SU-DHL-6 (cell line): ENCODE results near the gene IFI30.

ENCODE experiments used
- H2AFZ ChIP-seq: fragments of 200-600 bp; sonication (generic); 2 replicates; pipeline ENCODE4 v1.6.1; 2014; ENCODE audit warnings: low read depth, mild to moderate bottlenecking, moderate library complexity, mixed read lengths, antibody characterized with exemption, low read length; ENCODE audit not compliant: severe bottlenecking
- H3F3A ChIP-seq: fragments of 200-600 bp; shearing (Covaris generic); 2 replicates; pipeline ENCODE4 v1.6.0; 2016; ENCODE audit warnings: antibody characterized with exemption, mild to moderate bottlenecking; ENCODE audit not compliant: insufficient read depth
- H3K27ac ChIP-seq: fragments of 200-600 bp; sonication (generic); 2 replicates; pipeline ENCODE4 v1.5.1; 2016; ENCODE audit warnings: low read depth, mild to moderate bottlenecking, low read length, moderate library complexity, mixed read lengths
- H3K27me3 ChIP-seq: fragments of 200-600 bp; sonication (generic), shearing (Covaris generic); 2 replicates; pipeline ENCODE4 v1.6.0; 2014; ENCODE audit warnings: mild to moderate bottlenecking, low read length
- H3K36me3 ChIP-seq: fragments of 200-600 bp; sonication (generic); 2 replicates; pipeline ENCODE4 v1.6.1; 2014; ENCODE audit warnings: mild to moderate bottlenecking, low read length, mixed read lengths
- H3K4me2 ChIP-seq: fragments of 300-600, 200-600 bp; shearing (Covaris generic), sonication (generic); 2 replicates; pipeline ENCODE4 v1.6.0; 2014; ENCODE audit warnings: low read length, low read depth, mild to moderate bottlenecking; ENCODE audit not compliant: poor library complexity, severe bottlenecking
- H3K4me3 ChIP-seq: fragments of 200-600 bp; sonication (generic); 2 replicates; pipeline ENCODE4 v1.5.1; 2014; ENCODE audit warnings: antibody characterized with exemption, low read length, mild to moderate bottlenecking, mixed read lengths; ENCODE audit not compliant: insufficient read depth, poor library complexity, severe bottlenecking
- H3K79me2 ChIP-seq: fragments of 200-600 bp; sonication (generic); 2 replicates; pipeline ENCODE4 v1.6.1; 2014; ENCODE audit warnings: mild to moderate bottlenecking, low read length, moderate library complexity; ENCODE audit not compliant: insufficient read depth
- H3K9ac ChIP-seq: fragments of 200-600 bp; sonication (generic); 2 replicates; pipeline ENCODE4 v1.7.0; 2014; ENCODE audit warnings: mild to moderate bottlenecking, low read length
- H3K9me2 ChIP-seq: fragments of 200-600 bp; sonication (generic); replicated peaks from 2 replicates; pipeline ENCODE4 v1.6.1; 2014; ENCODE audit warnings: low read length; ENCODE audit not compliant: insufficient read depth
- H3K9me3 ChIP-seq: fragments of 200-600 bp; sonication (generic); 2 replicates; pipeline ENCODE4 v1.6.1; 2014; ENCODE audit warnings: low read length, mixed read lengths; ENCODE audit not compliant: insufficient read depth
- H4K20me1 ChIP-seq: fragments of 200-600 bp; sonication (generic); 2 replicates; pipeline ENCODE4 v1.6.1; 2014; ENCODE audit warnings: low read depth, mild to moderate bottlenecking, antibody characterized with exemption, low read length, moderate library complexity, mixed read lengths
- EZH2phosphoT487 ChIP-seq: fragments of 200-600 bp; sonication (generic), shearing (Covaris generic); conservative IDR thresholded peaks from 2 replicates; pipeline ENCODE4 v1.6.1; 2018; ENCODE audit warnings: mild to moderate bottlenecking, antibody characterized with exemption, low read length, moderate library complexity, mixed read lengths
- TF ChIP-seq, protein P1 (sequence below): fragments of 200-600 bp; sonication (generic); IDR thresholded peaks from one replicate; pipeline ENCODE4 v1.5.1; 2017; ENCODE audit warnings: antibody characterized with exemption, mild to moderate bottlenecking, low read length, moderate library complexity; ENCODE audit not compliant: insufficient read depth, poor library complexity, severe bottlenecking

IFI30 gene

DNA sequence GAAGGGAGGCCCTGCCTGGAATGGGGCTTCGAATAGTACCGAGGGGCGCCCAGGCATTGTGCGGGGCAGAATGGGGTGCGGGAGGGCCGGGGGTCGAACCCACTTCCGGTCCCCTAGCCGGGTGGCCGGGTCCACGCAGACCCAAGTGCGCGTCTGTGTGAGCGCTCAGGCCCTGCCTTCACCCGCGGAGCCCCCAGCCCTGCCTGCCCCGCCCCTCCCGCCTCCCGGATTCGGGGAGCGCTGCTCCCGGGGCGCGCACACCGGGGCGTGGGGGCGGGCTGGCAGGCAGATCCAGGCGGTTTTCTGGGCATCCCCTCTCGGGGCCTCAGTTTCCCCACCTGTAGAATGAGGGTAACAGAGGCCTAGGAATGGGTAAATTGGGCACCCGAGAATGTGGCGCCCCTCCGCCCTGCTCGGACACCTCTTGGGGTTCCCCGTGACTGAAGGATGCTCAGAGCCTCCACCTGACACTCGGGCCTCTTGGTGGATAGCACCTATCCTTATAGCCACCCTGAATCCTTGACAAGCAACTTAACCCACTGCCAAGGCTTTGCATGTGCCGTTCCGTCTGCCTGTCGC, 20.0 kb upstream of the IFI30 start:
- Histone ChIP-seq H3K9me2 (no peaks in the 10 kb centered on the region), H3F3A (0 out of 2 replicates have a peak, but pooled peaks cover 12% of the 10 kb centered on the region), H3K4me3 (peak overlapping the region; percentile 86), H4K20me1 (no peaks in the 10 kb centered on the region), H3K9ac (peak overlapping the region; percentile 92), H3K9me3 (no peaks in the 10 kb centered on the region), H3K79me2 (peaks cover 21% of the 10 kb centered on the region), H3K27me3 (no peaks in the 10 kb centered on the region), H3K27ac (peak overlapping the region; percentile 58), H2AFZ (peak overlapping the region; percentile 3), H3K4me2 (peak overlapping the region; percentile 75), H3K36me3 (no peaks in the 10 kb centered on the region)
- no peak for TF ChIP-seq EZH2phosphoT487
- TF ChIP-seq, protein P1, sequence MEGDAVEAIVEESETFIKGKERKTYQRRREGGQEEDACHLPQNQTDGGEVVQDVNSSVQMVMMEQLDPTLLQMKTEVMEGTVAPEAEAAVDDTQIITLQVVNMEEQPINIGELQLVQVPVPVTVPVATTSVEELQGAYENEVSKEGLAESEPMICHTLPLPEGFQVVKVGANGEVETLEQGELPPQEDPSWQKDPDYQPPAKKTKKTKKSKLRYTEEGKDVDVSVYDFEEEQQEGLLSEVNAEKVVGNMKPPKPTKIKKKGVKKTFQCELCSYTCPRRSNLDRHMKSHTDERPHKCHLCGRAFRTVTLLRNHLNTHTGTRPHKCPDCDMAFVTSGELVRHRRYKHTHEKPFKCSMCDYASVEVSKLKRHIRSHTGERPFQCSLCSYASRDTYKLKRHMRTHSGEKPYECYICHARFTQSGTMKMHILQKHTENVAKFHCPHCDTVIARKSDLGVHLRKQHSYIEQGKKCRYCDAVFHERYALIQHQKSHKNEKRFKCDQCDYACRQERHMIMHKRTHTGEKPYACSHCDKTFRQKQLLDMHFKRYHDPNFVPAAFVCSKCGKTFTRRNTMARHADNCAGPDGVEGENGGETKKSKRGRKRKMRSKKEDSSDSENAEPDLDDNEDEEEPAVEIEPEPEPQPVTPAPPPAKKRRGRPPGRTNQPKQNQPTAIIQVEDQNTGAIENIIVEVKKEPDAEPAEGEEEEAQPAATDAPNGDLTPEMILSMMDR: no peak

DNA sequence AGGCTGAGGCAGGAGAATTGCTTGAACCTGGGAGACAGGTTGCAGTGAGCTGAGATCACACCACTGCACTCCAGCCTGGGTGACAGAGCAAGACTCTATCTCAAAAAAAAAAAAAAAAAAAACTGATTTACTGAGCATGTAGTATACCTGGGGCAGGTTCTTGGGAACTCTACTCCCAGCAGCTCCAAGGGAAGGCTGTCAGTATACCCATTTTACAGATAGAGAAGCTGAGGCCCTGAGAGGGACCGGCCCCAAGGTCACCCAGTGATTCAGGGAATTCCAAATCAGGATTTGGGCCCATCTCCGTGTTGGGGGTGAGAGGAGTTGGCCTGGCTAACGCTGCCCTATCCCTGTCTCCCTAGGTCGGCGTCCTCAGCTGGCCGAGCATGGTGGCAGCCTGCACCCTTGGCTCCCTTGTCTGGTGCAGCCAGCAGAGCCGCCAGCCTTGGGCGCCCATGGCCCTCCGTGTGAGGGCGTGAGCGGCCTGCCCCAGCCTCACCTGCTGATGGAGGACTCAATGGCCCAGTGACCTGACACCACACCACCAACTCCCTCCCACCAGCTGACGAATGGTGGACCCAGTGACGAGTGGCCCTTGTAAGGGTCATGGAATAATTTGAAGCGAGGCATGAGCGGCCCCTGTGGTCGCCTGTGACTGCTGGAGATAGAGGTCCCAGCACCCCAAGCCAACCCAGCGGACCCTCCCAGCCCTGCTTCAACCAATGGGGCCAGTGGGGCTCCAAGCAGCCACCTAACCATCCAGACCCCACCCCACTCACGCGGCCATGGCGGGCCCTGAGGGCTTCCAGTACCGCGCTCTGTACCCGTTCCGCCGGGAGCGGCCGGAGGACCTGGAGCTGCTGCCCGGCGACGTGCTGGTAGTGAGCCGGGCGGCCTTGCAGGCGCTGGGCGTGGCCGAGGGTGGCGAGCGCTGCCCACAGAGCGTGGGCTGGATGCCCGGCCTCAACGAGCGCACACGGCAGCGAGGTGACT, 18.2 kb upstream of the IFI30 start:
- H3K4me2 ChIP-seq: no peak overlapping the region
- H3K27ac ChIP-seq: no peak overlapping the region

DNA sequence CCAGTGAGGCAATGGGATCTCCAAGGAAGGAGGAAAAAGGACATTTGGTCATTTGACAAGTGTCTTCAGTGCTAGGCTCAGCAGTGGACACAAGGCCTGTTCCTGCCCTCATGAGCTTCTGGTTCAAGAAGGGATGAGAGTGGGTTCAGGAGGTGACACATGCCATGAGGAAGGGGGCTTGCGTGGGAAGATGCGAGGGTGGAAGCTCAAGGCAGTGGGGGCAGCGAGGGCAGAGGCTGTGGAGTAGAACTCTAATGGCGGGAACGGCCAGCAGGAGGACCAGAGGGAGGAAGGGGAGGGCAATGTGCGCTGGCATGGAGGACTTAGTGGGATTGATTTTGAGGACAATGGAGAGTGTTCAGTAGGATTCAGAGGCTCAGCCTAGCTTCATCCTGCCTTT, 17.3 kb upstream of the IFI30 start:
- no peak overlapping the region for H3K27ac ChIP-seq
- 0 out of 2 replicates have a peak, but pooled peaks cover 16% of the 10 kb centered on the region for H3F3A ChIP-seq
- no peaks in the 10 kb centered on the region for H3K27me3 ChIP-seq
- no peaks in the 10 kb centered on the region for H3K36me3 ChIP-seq
- H3K9ac ChIP-seq: no peak overlapping the region
- no peaks in the 10 kb centered on the region for H4K20me1 ChIP-seq
- no peak overlapping the region for H2AFZ ChIP-seq
- H3K9me2 ChIP-seq: no peaks in the 10 kb centered on the region
- H3K79me2 ChIP-seq: peaks cover 21% of the 10 kb centered on the region
- no peak overlapping the region for H3K4me2 ChIP-seq
- TF ChIP-seq, protein P1: no peak
- TF ChIP-seq EZH2phosphoT487: no peak
- H3K4me3 ChIP-seq: no peak overlapping the region
- no peaks in the 10 kb centered on the region for H3K9me3 ChIP-seq

More for the DNA sequence above, 18.2 kb upstream of the IFI30 start:
- Histone ChIP-seq H3F3A (0 out of 2 replicates have a peak, but pooled peaks cover 16% of the 10 kb centered on the region), H3K4me3 (no peak overlapping the region), H3K27me3 (no peaks in the 10 kb centered on the region), H3K36me3 (no peaks in the 10 kb centered on the region), H2AFZ (no peak overlapping the region), H3K9ac (no peak overlapping the region), H3K9me3 (no peaks in the 10 kb centered on the region), H3K79me2 (peaks cover 21% of the 10 kb centered on the region), H4K20me1 (no peaks in the 10 kb centered on the region), H3K9me2 (no peaks in the 10 kb centered on the region)
- no peak for TF ChIP-seq EZH2phosphoT487
- TF ChIP-seq, protein P1: no peak
